ENCODE measurements around the gene C1QL4.
"Not testable (repeated sequence)": the region's sequence is repeated elsewhere in the genome, so short reads cannot be mapped to it uniquely, and the experiment has no call there.

The C1QL4 gene

GRCh38 chr12:49336645-49337584 lies at the start of gene C1QL4:
C1QL4 (minus strand) TSS chr12:49337188; CDS start chr12:49336477, 711 bp downstream.
- no peak for DNase-seq (ENCODE audit: low read depth, low spot score)

- not testable (repeated sequence) for DNase-seq (ENCODE audit: low read depth, low spot score)
Measured at GRCh38 chr12:49380184-49380583, 43.2 kb upstream of the C1QL4 start.

GRCh38 chr12:49377386-49377785 lies 40.4 kb upstream of the C1QL4 start:
- no peak for DNase-seq (ENCODE audit: low read depth, low spot score)

GRCh38 chr12:49375406-49375805 lies 38.4 kb upstream of the C1QL4 start:
- DNase-seq (ENCODE audit: low read depth, low spot score): no peak

- DNase-seq (ENCODE audit: low read depth, low spot score): no peak
Measured at GRCh38 chr12:49370539-49370938, 33.6 kb upstream of the C1QL4 start.

- DNase-seq (ENCODE audit: low read depth, low spot score): no peak
Measured at GRCh38 chr12:49369411-49370145, 32.6 kb upstream of the C1QL4 start.

- DNase-seq (ENCODE audit: low read depth, low spot score): no peak
Measured at GRCh38 chr12:49368240-49368600, 31.2 kb upstream of the C1QL4 start.

- no peak for DNase-seq (ENCODE audit: low read depth, low spot score)
Measured at GRCh38 chr12:49367381-49368239, 30.6 kb upstream of the C1QL4 start, which contains the start of gene SPATS2. SPATS2 (plus strand) TSS chr12:49367462; CDS start chr12:49461013, 93,551 bp downstream.

GRCh38 chr12:49366652-49367380 lies 29.8 kb upstream of the C1QL4 start:
- DNase-seq (ENCODE audit: low read depth, low spot score): peak; percentile 89

- DNase-seq (ENCODE audit: low read depth, low spot score): no peak
Measured at GRCh38 chr12:49366096-49366651, 29.2 kb upstream of the C1QL4 start.

- no peak for DNase-seq (ENCODE audit: low read depth, low spot score)
Measured at GRCh38 chr12:49365542-49365941, 28.6 kb upstream of the C1QL4 start.

- no peak for DNase-seq (ENCODE audit: low read depth, low spot score)
Measured at GRCh38 chr12:49364989-49365388, 28.0 kb upstream of the C1QL4 start.

GRCh38 chr12:49362077-49362476 lies 25.1 kb upstream of the C1QL4 start:
- no peak for DNase-seq (ENCODE audit: low read depth, low spot score)

- no peak for DNase-seq (ENCODE audit: low read depth, low spot score)
Measured at GRCh38 chr12:49359671-49360070, 22.7 kb upstream of the C1QL4 start.

GRCh38 chr12:49358483-49359141 lies 21.6 kb upstream of the C1QL4 start:
- DNase-seq (ENCODE audit: low read depth, low spot score): no peak

- no peak for DNase-seq (ENCODE audit: low read depth, low spot score)
Measured at GRCh38 chr12:49357103-49357678, 20.2 kb upstream of the C1QL4 start.

GRCh38 chr12:49355913-49356312 lies 18.9 kb upstream of the C1QL4 start:
- DNase-seq (ENCODE audit: low read depth, low spot score): no peak

- DNase-seq (ENCODE audit: low read depth, low spot score): no peak
Measured at GRCh38 chr12:49352351-49352750, 15.4 kb upstream of the C1QL4 start.

GRCh38 chr12:49349266-49349665 lies 12.3 kb upstream of the C1QL4 start:
- DNase-seq (ENCODE audit: low read depth, low spot score): no peak

GRCh38 chr12:49348781-49349180 lies 11.8 kb upstream of the C1QL4 start:
- no peak for DNase-seq (ENCODE audit: low read depth, low spot score)

All from smooth muscle cell of the brain vasculature (primary cell).